ENCODE measurements around the gene SOX8.

DNA sequence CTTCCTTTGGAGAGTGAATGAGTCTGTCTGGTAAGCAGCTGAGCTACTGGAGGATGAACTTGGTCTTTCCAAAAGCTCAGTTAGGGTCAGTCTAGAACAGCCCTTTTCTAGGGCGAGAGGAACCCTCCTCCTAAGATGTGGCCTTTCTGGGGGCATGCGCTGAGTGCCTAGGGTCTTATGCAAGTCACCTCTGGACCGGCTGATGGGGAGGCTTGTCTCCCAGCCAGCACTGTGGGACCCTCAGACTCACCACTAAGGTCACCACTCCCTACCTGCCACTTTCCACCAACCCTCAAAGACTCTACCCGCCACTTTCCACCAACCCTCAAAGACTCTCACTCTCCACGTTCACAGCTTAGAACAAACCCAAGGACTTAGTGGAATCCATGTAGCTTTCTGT, 37.6 kb upstream of the SOX8 start:
- TF ChIP-seq, protein P1, sequence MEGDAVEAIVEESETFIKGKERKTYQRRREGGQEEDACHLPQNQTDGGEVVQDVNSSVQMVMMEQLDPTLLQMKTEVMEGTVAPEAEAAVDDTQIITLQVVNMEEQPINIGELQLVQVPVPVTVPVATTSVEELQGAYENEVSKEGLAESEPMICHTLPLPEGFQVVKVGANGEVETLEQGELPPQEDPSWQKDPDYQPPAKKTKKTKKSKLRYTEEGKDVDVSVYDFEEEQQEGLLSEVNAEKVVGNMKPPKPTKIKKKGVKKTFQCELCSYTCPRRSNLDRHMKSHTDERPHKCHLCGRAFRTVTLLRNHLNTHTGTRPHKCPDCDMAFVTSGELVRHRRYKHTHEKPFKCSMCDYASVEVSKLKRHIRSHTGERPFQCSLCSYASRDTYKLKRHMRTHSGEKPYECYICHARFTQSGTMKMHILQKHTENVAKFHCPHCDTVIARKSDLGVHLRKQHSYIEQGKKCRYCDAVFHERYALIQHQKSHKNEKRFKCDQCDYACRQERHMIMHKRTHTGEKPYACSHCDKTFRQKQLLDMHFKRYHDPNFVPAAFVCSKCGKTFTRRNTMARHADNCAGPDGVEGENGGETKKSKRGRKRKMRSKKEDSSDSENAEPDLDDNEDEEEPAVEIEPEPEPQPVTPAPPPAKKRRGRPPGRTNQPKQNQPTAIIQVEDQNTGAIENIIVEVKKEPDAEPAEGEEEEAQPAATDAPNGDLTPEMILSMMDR (IDR thresholded peaks at IDR 0.05), result no peak
- no peak for TF ChIP-seq ZFX (IDR thresholded peaks at IDR 0.05; ENCODE audit: borderline replicate concordance)

Measured in 22Rv1 (cell line).